Activated CD4-positive, alpha-beta T cell treated with anti-CD3 and anti-CD28 coated beads for 36 hours (primary cell): ENCODE measurements around the gene NTF3. TPM values are rescaled to one million over a fixed set of nuclear protein-coding genes. Genes with fewer than 3 reads are reported as not detected.

Source experiments
- ATAC-seq: fragments of 200-7000 bp; cut with Tn5 transposase; one replicate; pipeline ENCODE4 v1.10.0; 2021; ENCODE audit warnings: mild to moderate bottlenecking, moderate library complexity
- CTCF ChIA-PET: fragments of 350-600 bp; sonication (Branson Sonifier 250); formaldehyde crosslinking; loops from one replicate; lab custom pipeline; 2021; ENCODE audit warnings: antibody characterized with exemption; lab: Charles Lee
- POLR2A ChIA-PET: fragments of 350-600 bp; sonication (Branson Sonifier 250); formaldehyde crosslinking; loops from one replicate; lab custom pipeline; 2021; ENCODE audit warnings: antibody characterized with exemption, inconsistent platforms; lab: Charles Lee
- DNase-seq: peaks from one replicate; pipeline ENCODE4 v3.0.0-alpha.2; 2020
- H3K27ac Mint-ChIP-seq: one replicate; pipeline ENCODE4 v1.8.0; 2021; ENCODE audit warnings: mixed read lengths
- H3K27me3 Mint-ChIP-seq: one replicate; pipeline ENCODE4 v1.8.0; 2021; ENCODE audit warnings: mixed read lengths
- H3K36me3 Mint-ChIP-seq: one replicate; pipeline ENCODE4 v1.8.0; 2021; ENCODE audit warnings: low read depth, mixed read lengths
- H3K4me1 Mint-ChIP-seq: one replicate; pipeline ENCODE4 v1.8.0; 2021; ENCODE audit warnings: mixed read lengths
- H3K4me3 Mint-ChIP-seq: one replicate; pipeline ENCODE4 v1.8.0; 2021; ENCODE audit warnings: mild to moderate bottlenecking, moderate library complexity, mixed read lengths
- H3K9me3 Mint-ChIP-seq: one replicate; pipeline ENCODE4 v1.8.0; 2021; ENCODE audit warnings: low read depth, mixed read lengths
- intact Hi-C, 2 experiments: fragments of 100-400 bp; cut with DNase I in 1 of 2; cut with micrococcal nuclease in 1 of 2; formaldehyde crosslinking; loops; one replicate each; pipeline versions ENCODE4 v1.14.2 to v1.15.1; 2022 to 2024; cut with DNase I, micrococcal nuclease
- total RNA-seq, 2 experiments: library from RNA; stranded (reverse); gene quantifications; one replicate each; pipeline ENCODE4 v1.2.3, GENCODE V29; 2021

NTF3 gene
- total RNA-seq, 2 experiments from 2014 or later = not detected

DNA sequence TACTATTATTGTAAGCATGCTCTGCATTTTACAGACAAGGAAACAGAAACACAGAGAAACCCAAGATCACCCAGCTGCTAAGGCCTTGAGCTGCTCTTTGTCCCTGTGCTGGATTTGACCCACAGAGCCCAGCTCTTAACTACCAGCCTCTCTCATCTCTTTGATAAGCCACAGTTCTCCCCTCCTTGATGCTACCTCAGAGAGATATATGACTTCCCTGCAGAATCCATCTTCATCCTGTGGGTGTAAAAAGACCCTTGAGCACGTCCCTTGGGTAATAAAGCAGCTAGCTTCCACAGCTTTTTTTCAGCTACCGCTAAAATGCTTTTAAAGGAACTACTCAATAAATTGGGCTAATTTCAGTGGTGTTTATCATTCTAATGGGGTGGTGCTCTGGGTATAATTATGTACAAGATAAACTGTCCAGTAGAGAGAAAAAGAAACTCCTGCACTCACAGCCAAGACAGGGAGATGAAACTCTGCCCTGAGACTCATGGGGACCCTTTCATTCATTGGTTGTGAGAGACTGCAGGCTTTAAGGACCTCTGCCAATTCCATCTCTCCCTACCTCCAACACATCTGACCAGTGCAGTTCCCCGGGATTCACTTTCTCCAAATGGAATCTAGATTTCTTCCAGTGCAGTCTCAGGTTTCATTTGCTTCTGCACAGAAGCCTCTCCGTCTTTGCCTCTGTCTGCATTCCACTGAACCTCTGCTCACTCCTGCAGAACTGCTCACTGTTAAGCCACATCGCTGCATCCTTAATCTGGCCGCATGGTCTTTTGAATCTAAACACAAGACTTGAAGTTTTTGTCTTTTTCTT is 24.7 kb upstream of the NTF3 start:
- CTCF ChIA-PET = interaction anchor here (0.7 kb wide), 1 partner anchor 351 kb away, joined by 3 read pairs; no protein-coding TSS in a partner anchor
- H3K9me3 Mint-ChIP-seq = no peaks in the 10 kb centered on the region
- H3K36me3 Mint-ChIP-seq = no peaks in the 10 kb centered on the region
- DNase-seq (no peak), ATAC-seq (no peak)
- POLR2A ChIA-PET = interaction anchor here (0.6 to 0.7 kb wide), 2 partner anchors 10 to 24 kb away, joined by 3 to 4 read pairs; no protein-coding TSS in a partner anchor
- intact Hi-C loops = no loop called here
- H3K4me3 Mint-ChIP-seq = no peak overlapping the region
- no peaks in the 10 kb centered on the region for H3K4me1 Mint-ChIP-seq
- no peak overlapping the region for H3K27ac Mint-ChIP-seq
- peaks cover 6% of the 10 kb centered on the region for H3K27me3 Mint-ChIP-seq

DNA sequence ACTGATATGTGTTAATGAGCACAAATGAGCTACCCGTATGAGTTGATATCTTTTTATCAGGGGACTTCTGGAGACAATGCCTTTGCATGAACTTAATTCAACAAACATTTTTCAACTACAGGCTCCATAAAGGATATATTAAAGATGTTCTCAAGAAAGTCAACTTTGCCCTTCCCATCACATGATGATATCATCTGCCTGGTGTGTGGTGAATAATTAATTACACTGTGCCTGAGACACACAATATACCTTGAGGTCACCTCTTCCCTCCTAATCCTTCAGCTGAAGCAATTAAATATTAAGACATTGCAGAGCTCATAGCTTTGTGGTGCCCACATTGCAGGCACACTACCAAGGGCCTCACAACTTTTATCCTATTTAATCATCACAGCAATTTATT is 22.3 kb upstream of the NTF3 start:
- Mint-ChIP-seq H3K4me3 (no peak overlapping the region), H3K9me3 (no peaks in the 10 kb centered on the region), H3K27me3 (peaks cover 3% of the 10 kb centered on the region), H3K27ac (no peak overlapping the region), H3K36me3 (no peaks in the 10 kb centered on the region), H3K4me1 (no peaks in the 10 kb centered on the region)
- intact Hi-C loops = no loop called here
- CTCF ChIA-PET = interaction anchor here (0.8 kb wide), 1 partner anchor 12 kb away, joined by 3 read pairs; no protein-coding TSS in a partner anchor
- POLR2A ChIA-PET = no interaction called here
- ATAC-seq (no peak), DNase-seq (no peak)

DNA sequence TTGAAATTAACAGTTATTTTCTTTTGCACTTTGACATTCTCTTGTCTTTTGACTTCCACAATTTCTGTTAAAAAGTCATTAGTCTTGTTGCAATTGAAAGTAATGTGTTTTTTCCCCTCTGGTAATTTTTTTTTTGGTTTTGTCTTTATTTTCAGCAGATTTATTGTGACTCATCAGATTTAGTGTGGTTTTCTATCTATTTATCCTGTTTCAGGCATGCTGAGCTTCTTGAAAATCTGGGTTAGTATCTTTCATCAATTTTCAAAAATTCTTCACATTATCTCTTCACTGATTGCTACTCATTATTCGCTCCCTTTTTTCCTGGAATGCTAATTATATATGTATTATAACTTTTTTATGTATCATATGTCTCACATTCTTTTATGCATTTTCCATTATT is 15.3 kb upstream of the NTF3 start:
- H3K4me1 Mint-ChIP-seq = no peaks in the 10 kb centered on the region

DNA sequence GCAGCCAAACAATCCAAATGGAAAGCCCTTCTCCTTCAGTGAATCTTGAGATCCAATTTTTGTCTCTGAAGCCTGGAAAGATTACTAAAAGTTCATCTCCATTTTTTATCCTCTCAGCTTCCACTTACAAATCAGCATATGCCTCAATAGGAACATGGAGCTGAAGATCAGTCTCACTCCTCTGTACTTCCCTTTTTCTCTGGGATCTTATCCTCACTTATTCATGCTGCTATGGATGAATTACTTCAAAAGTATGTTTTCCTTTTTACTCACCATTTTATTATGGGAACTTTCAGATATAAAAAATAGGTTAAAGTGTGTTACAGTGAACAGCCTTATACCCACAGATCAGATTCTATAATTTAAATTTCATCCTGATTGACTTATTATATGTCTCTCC is 14.4 kb upstream of the NTF3 start:
- CTCF ChIA-PET = no interaction called here
- no peak overlapping the region for H3K27ac Mint-ChIP-seq
- no peak for ATAC-seq

More for the DNA sequence above, 15.3 kb upstream of the NTF3 start:
- CTCF ChIA-PET = no interaction called here
- Mint-ChIP-seq H3K36me3 (no peaks in the 10 kb centered on the region), H3K27ac (no peak overlapping the region), H3K27me3 (peaks cover 13% of the 10 kb centered on the region), H3K9me3 (peaks cover 2% of the 10 kb centered on the region), H3K4me3 (no peak overlapping the region)
- DNase-seq (no peak), ATAC-seq (no peak)
- intact Hi-C loops = no loop called here
- POLR2A ChIA-PET = no interaction called here

DNA sequence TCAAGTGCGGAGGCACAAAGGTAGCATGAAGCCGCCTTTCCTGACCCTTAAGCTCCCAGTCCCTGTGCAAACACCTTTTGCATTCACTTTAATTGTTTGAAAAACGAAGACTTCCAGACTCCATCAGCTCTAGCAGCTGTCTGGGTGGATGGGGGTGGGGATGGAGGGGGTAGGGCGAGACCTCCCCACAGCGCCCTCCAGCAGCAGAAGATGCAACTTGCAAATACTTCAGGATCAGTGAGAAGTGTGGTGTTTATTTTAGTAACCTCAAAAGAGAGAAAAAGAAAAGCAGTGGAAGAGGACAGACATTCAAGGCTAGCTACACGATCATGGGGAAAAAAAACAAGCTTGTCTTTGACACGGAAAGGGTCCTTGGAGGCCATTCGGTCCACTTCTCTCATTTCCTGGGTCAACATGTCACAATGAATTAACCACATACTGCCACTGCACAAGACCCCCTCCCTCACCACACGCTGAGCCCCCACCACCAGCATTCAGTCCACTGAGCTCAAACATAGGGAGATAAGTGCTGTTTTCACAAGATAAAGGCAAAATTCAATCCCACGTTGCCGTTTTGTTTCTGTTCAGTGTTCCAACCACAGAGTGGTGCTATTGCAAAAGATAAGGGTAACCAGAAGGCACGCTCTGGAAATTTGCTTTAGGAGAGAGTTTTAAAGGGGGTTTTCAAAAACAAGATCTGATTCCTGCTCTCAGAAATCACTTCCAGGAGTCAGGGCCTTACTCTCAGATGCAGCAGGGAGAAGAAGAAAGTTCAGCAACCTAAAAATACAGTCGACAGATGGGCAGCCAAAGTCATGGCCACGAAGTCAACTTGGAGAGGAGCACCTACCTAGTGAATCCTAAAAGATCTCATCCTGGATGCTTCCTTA is 3.3 kb upstream of the NTF3 start:
- H3K4me3 Mint-ChIP-seq = no peak overlapping the region
- peaks cover 35% of the 10 kb centered on the region for H3K27me3 Mint-ChIP-seq
- ChIA-PET CTCF (no interaction called here), POLR2A (no interaction called here)
- no peaks in the 10 kb centered on the region for H3K36me3 Mint-ChIP-seq
- DNase-seq = no peak
- ATAC-seq = no peak
- no peak overlapping the region for H3K27ac Mint-ChIP-seq
- H3K4me1 Mint-ChIP-seq = peaks cover 14% of the 10 kb centered on the region
- H3K9me3 Mint-ChIP-seq = no peaks in the 10 kb centered on the region
- intact Hi-C loops = loop anchor here in 1 of 2 experiments (5.0 kb wide), 2 partner anchors 84 to 369 kb away; no protein-coding TSS in a partner anchor

More for the DNA sequence above, 14.4 kb upstream of the NTF3 start:
- DNase-seq = no peak
- no peaks in the 10 kb centered on the region for H3K4me1 Mint-ChIP-seq
- no peaks in the 10 kb centered on the region for H3K36me3 Mint-ChIP-seq
- intact Hi-C loops = no loop called here
- no peak overlapping the region for H3K4me3 Mint-ChIP-seq
- peaks cover 13% of the 10 kb centered on the region for H3K27me3 Mint-ChIP-seq
- POLR2A ChIA-PET = no interaction called here
- H3K9me3 Mint-ChIP-seq = peaks cover 2% of the 10 kb centered on the region

DNA sequence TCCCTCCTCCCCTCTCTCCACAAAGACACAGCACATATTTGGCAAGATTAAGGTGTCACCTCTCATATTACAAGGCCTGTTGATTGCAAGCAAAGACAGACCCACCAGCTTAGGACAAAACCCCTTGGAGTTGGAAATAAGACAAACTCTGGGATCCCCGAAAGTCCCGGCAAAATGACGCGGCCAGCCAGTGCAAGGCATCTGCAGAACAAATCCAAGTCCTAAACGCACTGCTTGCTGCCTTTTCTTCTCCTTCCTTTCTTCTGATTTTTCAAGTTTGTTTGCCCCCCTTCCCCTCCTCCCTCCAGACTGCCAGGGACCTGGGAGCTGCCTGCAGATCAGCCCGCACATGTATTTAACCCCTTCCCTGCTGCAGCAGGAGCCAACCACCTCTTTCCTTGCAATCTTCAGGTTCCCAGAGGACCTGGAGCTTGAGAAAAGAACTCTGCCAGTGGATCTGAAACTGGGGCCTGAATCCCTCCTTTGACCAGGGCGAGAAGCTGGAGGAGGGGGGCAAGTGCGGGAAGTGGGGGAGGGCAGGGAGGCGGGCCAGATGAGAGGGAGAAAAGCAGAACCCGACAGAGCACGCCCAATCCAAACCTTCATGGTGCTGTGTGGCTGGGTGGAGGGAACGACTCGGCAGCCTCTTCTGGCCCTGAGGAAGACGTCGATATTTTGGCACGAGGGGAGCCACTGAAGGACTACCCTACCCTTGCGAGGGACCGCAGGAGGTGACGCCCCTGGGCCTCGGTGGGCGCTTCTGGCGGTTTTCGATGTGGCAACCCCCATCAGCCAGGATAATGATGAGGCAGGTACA is 2.0 kb upstream of the NTF3 start:
- Mint-ChIP-seq H3K9me3 (no peaks in the 10 kb centered on the region), H3K27me3 (peaks cover 35% of the 10 kb centered on the region), H3K4me1 (peaks cover 14% of the 10 kb centered on the region), H3K36me3 (no peaks in the 10 kb centered on the region), H3K4me3 (no peak overlapping the region), H3K27ac (no peak overlapping the region)
- no peak for ATAC-seq
- intact Hi-C loops = loop anchor here in 1 of 2 experiments (5.0 kb wide), 2 partner anchors 82 to 367 kb away; no protein-coding TSS in a partner anchor
- POLR2A ChIA-PET = no interaction called here
- DNase-seq = no peak
- CTCF ChIA-PET = no interaction called here

DNA sequence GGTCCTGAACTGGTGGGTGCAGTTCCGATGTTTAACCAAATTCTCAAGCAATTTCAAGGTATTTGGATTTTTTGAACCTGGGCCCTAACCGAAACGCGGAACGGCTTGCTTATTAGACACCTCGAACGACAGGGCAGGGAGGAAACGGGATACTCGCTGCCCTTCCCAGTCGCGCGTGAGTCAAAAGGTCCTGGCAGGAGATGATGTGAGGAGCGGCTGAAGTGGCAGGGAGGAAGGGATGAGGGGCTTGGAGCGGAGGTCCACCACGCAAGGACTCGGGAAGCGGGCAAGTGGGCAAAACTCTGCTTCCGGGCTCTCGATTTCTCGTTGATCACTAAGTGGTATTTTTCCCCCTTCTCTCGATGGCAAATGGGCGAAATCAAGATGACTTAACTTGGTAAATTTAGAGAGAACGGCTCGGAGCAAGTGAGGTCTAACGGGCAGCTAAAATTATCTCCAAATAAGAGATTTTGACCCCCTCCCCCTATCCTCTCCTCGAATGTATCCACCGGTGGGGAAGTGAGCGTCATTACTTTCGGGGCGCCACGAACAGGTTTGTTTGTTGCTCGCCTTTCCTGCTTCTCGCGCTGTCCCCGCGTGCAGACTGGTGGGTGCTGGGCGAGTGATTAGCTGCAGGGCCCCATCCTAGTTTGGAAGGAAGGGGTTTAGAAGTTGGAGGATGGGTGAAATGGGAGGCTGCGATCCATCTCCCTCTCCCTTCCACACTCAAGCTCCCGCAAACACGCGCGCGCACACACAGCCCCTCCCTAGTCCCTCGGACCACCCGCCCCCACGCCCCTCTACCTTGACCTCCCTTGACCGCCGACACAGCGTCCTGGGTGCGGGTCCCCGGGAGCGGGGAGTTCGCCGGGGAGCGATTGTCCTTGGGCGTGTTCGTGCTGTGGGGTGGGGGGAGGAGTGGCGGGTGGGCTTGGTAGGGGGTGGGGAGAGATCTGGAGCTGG is 986 bp upstream of the NTF3 start:
- ChIA-PET CTCF (interaction anchor here (0.7 kb wide), 1 partner anchor 559 kb away, joined by 3 read pairs; no protein-coding TSS in a partner anchor), POLR2A (interaction anchor here (0.7 kb wide), 1 partner anchor 24 kb away, joined by 4 read pairs; no protein-coding TSS in a partner anchor)
- intact Hi-C loops = no loop called here
- no peaks in the 10 kb centered on the region for H3K36me3 Mint-ChIP-seq
- H3K4me1 Mint-ChIP-seq = peaks cover 14% of the 10 kb centered on the region
- DNase-seq = no peak
- H3K27ac Mint-ChIP-seq = no peak overlapping the region
- no peak overlapping the region for H3K4me3 Mint-ChIP-seq
- peaks cover 35% of the 10 kb centered on the region for H3K27me3 Mint-ChIP-seq
- no peaks in the 10 kb centered on the region for H3K9me3 Mint-ChIP-seq
- ATAC-seq = no peak

DNA sequence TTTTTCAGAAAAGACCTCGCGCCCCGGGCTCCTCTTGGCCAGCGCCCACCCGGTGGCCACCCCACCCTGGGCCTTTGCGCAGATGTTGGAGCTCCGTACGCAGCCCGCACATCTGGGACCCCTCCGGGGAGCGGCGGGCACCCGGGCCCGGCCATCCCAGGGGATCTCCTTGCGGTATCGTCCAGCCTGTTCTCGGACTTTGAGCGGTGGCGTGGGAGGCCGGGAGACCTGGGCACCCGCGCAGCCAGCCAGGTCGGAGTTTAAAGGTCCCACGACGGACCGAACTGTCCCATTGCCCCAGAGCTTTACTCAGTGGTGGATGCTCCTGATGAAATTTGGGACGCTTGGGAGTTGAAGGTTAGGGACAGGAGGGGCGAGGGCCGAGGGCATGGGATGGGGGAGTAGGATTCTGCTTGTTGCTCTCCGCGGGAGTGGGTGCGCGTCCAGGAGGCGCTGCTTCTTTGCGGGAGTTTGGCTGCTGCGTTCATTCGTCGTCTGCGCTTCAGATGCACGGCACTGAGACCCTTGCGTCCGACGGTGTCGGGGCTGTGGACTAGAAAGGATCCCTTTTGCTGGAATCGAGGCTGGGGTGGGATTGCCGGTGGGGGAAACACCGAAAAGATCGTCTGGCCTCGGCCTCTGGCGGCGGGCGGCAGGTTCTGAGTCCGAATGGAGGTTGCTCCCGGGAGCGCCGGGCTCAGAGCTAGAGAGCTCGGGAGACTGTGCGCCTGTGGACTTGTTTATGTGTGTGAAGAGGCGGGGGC is 1.4 kb downstream of the NTF3 start:
- DNase-seq (no peak), ATAC-seq (no peak)
- peaks cover 45% of the 10 kb centered on the region for H3K27me3 Mint-ChIP-seq
- peaks cover 14% of the 10 kb centered on the region for H3K4me1 Mint-ChIP-seq
- CTCF ChIA-PET = no interaction called here
- no peak overlapping the region for H3K4me3 Mint-ChIP-seq
- no peaks in the 10 kb centered on the region for H3K9me3 Mint-ChIP-seq
- H3K36me3 Mint-ChIP-seq = no peaks in the 10 kb centered on the region
- intact Hi-C loops = no loop called here
- no peak overlapping the region for H3K27ac Mint-ChIP-seq
- POLR2A ChIA-PET = no interaction called here

DNA sequence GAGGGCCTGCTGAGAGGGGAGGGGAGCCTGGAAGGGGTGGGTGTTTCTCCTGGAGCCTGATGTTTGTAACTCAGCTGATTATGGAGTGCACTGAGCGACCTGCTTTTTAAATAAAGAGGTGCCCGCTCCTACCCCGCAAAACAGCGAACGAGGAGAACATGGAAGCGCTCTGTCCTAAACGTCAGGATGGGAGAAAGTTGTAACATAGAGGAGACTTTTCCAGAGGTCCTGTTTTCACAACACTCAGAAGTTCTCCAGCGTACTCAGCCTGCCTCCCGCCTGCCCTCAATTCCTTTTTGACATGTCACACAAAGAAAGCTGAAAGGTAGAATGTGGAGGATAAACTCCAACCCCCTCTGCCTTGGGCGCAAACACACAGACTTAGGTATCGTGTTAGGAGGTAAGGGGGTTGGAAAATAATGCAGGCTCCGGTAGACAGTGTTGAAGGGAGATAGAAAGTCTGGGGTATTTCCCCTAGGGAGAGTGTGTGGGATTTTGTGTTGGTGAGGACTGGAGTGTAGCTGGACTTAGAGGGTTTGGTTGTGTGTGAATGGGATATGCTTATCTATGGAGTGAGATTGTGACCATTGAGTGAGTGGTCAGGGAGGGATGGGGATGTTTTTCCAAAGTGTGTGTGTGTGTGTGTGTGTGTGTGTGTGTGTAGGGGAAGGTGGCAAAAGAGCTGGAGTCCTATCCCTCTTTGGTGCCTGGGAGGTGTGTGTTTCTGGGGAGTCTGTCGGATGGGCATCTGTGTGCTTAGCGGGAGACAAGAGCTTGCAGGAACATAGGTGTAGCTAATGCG is 2.1 kb downstream of the NTF3 start:
- H3K27ac Mint-ChIP-seq = no peak overlapping the region
- intact Hi-C loops = no loop called here
- H3K9me3 Mint-ChIP-seq = no peaks in the 10 kb centered on the region
- H3K4me3 Mint-ChIP-seq = no peak overlapping the region
- DNase-seq = no peak
- ATAC-seq = no peak
- no peaks in the 10 kb centered on the region for H3K36me3 Mint-ChIP-seq
- peaks cover 14% of the 10 kb centered on the region for H3K4me1 Mint-ChIP-seq
- H3K27me3 Mint-ChIP-seq = peaks cover 43% of the 10 kb centered on the region
- POLR2A ChIA-PET = no interaction called here
- CTCF ChIA-PET = no interaction called here
